Esophagus squamous epithelium (tissue), 5 donors: ENCODE results near the gene COL7A1. TPM values are rescaled to one million over a fixed set of nuclear protein-coding genes. Genes with fewer than 3 reads are reported as not detected.

Experiments used
- DNase-seq: peaks from one replicate; lab custom pipeline; 2025; lab: John Stamatoyannopoulos, UW
- H3K27ac ChIP-seq, 4 donors: fragments of 200-600 bp; sonication (generic); one replicate each; pipeline ENCODE4 v1.5.1; 2016 to 2019; ENCODE audit warnings: mild to moderate bottlenecking in 1 of 4
- H3K27me3 ChIP-seq, 4 donors: fragments of 200-600 bp; sonication (generic); 1 replicate in 3 of 4; 2 replicates in 1 of 4; pipeline versions ENCODE4 v1.5.1 to v1.6.0; 2017 to 2021; ENCODE audit warnings: antibody characterized with exemption in 1 of 4
- H3K36me3 ChIP-seq, 3 donors: fragments of 200-600 bp; sonication (generic); one replicate each; pipeline ENCODE4 v1.5.1; 2016 to 2019
- H3K4me1 ChIP-seq, 3 donors: fragments of 200-600 bp; sonication (generic); one replicate each; pipeline ENCODE4 v1.5.1; 2017 to 2019
- H3K4me3 ChIP-seq, 4 donors: fragments of 200-600 bp; sonication (generic); 1 replicate in 3 of 4; 2 replicates in 1 of 4; pipeline ENCODE4 v1.5.1; 2016 to 2019; ENCODE audit warnings: mild to moderate bottlenecking in 2 of 4, moderate library complexity in 1 of 4
- H3K9me3 ChIP-seq, 3 donors: fragments of 200-600 bp; sonication (generic); one replicate each; pipeline ENCODE4 v1.5.1; 2016 to 2019
- POLR2A ChIP-seq, 4 donors: fragments of 450-650 bp; IDR thresholded peaks; one replicate each; pipeline ENCODE4 v1.6.1; 2017; ENCODE audit warnings: antibody characterized with exemption in 4 of 4, mild to moderate bottlenecking in 4 of 4, moderate library complexity in 3 of 4
- WGBS, 2 donors: methylation state at CpG; one replicate each; pipeline ENCODE4 v1.1.5; 2018; 5-methylcytosine and 5-hydroxymethylcytosine counted together
- intact Hi-C: fragments of 100-400 bp; cut with DNase I; formaldehyde crosslinking; loops from one replicate; pipeline ENCODE4 v1.15.0; 2022
- total RNA-seq, 4 donors: library from RNA; depleted of rRNA; stranded (reverse); fragments of >200 nt; gene quantifications; one replicate each; pipeline ENCODE4 v1.1.0, GENCODE V29; 2016
- TF ChIP-seq, protein P1 (sequence below), 6 experiments: fragments of 450-650 bp in 4 of 6; fragments of 200-600 bp in 2 of 6; sonication (generic) in 2 of 6; IDR thresholded peaks; one replicate each; pipeline ENCODE4 v1.5.1; 2016 to 2019; ENCODE audit warnings: antibody characterized with exemption in 6 of 6, mild to moderate bottlenecking in 4 of 6, moderate library complexity in 4 of 6
- donor health status: DM: yes; HTN: yes; CAD: no.

The COL7A1 gene
- total RNA-seq, 4 donors from 2014 or later = 52.8 to 125 (median 69.0) TPM

DNA sequence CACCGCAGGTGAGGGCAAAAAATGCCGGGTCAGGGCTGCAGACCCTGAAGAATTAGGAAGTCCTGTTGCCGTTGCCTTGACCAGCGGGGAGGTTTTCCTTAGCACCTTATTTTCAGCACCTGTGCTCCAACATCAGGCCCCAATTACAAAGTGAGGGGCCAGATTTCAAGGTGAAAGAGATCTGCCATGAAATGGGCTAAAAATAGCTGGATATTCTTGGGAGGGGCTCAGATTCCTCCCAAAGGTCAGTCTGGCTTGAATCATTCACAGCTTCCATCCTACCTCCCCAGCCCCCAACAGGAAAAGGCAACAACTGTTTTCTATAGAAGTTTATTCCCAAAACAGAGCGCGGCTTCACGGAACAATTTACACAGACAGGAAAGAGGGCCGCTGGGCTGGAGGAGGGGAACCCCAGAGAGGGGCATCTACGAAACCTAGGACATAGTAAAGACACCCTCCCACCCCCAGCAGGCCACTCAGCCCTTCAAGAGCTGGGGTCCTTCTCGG lies 41.1 kb upstream of the COL7A1 start:
- peaks cover 15 to 35% (median 19%) of the 10 kb centered on the region in 3 donors for H3K4me1 ChIP-seq
- H3K36me3 ChIP-seq = peaks cover 0 to 25% (median 0%) of the 10 kb centered on the region in 3 donors
- WGBS, 2 donors = 45 to 48% methylated on average over 6 to 10 of the region's 10 CpGs
- H3K27me3 ChIP-seq = no peaks in the 10 kb centered on the region
- TF ChIP-seq, protein P1, sequence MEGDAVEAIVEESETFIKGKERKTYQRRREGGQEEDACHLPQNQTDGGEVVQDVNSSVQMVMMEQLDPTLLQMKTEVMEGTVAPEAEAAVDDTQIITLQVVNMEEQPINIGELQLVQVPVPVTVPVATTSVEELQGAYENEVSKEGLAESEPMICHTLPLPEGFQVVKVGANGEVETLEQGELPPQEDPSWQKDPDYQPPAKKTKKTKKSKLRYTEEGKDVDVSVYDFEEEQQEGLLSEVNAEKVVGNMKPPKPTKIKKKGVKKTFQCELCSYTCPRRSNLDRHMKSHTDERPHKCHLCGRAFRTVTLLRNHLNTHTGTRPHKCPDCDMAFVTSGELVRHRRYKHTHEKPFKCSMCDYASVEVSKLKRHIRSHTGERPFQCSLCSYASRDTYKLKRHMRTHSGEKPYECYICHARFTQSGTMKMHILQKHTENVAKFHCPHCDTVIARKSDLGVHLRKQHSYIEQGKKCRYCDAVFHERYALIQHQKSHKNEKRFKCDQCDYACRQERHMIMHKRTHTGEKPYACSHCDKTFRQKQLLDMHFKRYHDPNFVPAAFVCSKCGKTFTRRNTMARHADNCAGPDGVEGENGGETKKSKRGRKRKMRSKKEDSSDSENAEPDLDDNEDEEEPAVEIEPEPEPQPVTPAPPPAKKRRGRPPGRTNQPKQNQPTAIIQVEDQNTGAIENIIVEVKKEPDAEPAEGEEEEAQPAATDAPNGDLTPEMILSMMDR (IDR thresholded peaks at IDR 0.05) = no peak
- TF ChIP-seq POLR2A (IDR thresholded peaks at IDR 0.05) = no peak
- peak overlapping the region; percentile 66 to 96 (median 90) for H3K4me3 ChIP-seq
- no peaks in the 10 kb centered on the region for H3K9me3 ChIP-seq
- intact Hi-C loops = no loop called here
- H3K27ac ChIP-seq = peak overlapping the region; percentile 56 to 88 (median 86)
- no peak for DNase-seq

DNA sequence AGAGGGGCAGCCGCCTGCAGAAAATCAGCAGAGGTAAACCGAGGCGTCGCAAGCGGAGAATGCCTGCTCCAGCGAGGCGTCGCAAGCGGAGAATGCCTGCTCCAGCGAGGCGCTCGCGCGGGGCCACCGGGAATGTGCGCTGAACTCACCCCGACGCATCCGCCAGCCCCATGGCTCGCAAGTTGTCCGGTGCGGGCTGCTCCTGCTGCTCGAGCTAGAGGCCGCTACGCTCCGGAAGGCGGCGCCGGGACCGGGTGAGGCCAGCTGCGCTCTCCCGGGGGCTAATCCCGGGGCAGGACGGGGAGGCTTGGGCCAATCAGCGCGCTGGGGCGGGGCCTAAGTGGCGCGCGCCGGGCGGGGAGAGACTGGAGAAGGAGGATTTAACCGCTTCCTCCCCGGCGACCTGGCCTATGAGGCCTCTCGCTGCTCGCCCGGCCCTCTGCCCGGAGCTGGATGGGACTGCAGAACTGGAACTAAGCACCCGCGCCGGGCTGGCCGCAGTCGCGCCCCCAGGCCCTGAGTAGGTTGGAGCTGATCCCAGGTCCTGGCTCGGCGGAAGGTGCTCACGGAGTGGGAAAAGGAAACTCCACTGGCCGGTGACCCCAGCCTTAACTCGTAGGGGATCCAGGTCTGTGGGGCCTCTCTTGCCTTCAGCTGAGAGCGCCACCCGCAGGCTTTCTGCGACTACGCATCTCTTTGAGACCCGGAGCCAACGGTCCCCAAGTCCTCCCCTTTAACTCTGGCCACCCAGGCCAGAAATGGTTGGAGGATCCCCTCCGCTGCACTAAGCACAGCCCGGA lies 40.3 kb upstream of the COL7A1 start, which contains the start of gene SLC26A6:
Gene SLC26A6 (minus strand): TSS at position 240 of the 800 bp plus-strand sequence. CDS start 68 bp downstream, at position 172.
- peak within 1 kb of the TSS; percentile 66 to 96 (median 90) for H3K4me3 ChIP-seq
- intact Hi-C loops = no loop called here
- peak; percentile 78 for DNase-seq
- whole genome bisulfite sequencing, 2 donors = 0 to 1% methylated on average over 1 to 14 of the region's 68 CpGs
- no peaks in the 10 kb centered on the region for H3K27me3 ChIP-seq
- H3K4me1 ChIP-seq = peaks cover 15 to 35% (median 19%) of the 10 kb centered on the region in 3 donors
- peaks cover 0 to 33% (median 0%) of the 10 kb centered on the region in 3 donors for H3K36me3 ChIP-seq
- TF ChIP-seq POLR2A (IDR thresholded peaks at IDR 0.05) = peak in 3 of 4 donors; percentile 16 to 58 (median 25)
- TF ChIP-seq, protein P1 (IDR thresholded peaks at IDR 0.05) = peak in 5 of 6 experiments; percentile 27 to 51 (median 36)
- H3K27ac ChIP-seq = peak within 1 kb of the TSS; percentile 56 to 88 (median 86)
- no peaks in the 10 kb centered on the region for H3K9me3 ChIP-seq

DNA sequence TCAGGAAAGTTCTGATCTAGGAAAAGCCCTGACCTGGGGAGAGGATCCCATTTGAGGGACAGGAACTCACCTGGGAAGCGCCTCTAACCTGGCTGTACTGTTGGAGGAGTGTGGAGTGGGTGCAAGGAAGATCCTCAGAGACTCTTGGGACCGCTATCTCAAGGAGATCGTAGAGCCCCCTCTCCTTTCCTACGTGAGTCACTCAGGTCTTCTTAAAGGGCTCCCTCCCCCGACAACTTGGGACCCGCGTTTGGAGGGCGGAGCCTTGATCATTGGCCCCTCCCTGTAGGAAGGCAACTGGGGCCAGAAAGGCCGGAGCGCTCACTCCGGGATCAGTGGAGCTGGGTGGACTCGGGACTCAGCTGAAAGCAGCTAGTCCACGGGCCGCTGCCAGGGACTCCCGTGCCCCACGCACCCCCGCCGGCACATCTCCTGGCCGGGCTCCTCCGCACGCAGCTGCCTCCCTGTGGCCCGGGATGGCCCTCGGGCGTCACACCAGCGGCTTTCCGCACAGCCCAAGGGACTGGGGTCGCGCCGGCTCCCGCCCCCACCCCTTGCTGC lies 39.6 kb upstream of the COL7A1 start:
- intact Hi-C loops = no loop called here
- peak overlapping the region; percentile 66 to 96 (median 90) for H3K4me3 ChIP-seq
- no peaks in the 10 kb centered on the region for H3K9me3 ChIP-seq
- no peak for DNase-seq
- peaks cover 0 to 40% (median 0%) of the 10 kb centered on the region in 3 donors for H3K36me3 ChIP-seq
- no peaks in the 10 kb centered on the region for H3K27me3 ChIP-seq
- H3K4me1 ChIP-seq = peaks cover 15 to 35% (median 19%) of the 10 kb centered on the region in 3 donors
- H3K27ac ChIP-seq = peak overlapping the region; percentile 56 to 88 (median 86)
- WGBS, 2 donors = 0 to 20% methylated on average over 4 of the region's 30 CpGs
- TF ChIP-seq POLR2A (IDR thresholded peaks at IDR 0.05) = no peak
- TF ChIP-seq, protein P1 (IDR thresholded peaks at IDR 0.05) = peak in 1 of 6 experiments; percentile 14

DNA sequence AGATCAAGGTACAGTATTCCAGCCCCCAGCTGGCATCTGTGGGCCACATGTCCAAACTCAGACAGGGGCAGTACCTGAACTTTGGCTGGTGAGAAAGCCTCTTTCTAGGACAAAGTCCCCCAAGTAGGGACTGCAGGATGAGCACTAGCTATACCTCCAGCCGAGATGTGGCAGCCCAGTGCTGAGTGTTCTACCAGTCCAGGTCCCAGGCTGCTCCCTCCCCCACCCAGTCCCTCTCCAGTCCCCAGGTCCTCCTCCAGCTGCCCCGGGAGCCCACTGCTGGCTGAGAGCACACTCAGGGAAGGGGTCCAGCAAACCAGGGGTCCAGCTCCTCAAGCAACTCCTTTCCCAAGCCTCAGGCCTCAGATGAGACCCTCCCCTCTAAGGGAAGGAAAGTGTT lies 38.6 kb upstream of the COL7A1 start:
- Histone ChIP-seq H3K27ac (no peak overlapping the region), H3K36me3 (peaks cover 0 to 48% (median 0%) of the 10 kb centered on the region in 3 donors), H3K27me3 (no peaks in the 10 kb centered on the region), H3K9me3 (no peaks in the 10 kb centered on the region), H3K4me1 (peaks cover 15 to 35% (median 19%) of the 10 kb centered on the region in 3 donors), H3K4me3 (no peak overlapping the region)
- WGBS, 2 donors = 100% methylated on average over 1 of the region's 2 CpGs; no CpG with 5 or more reads in 1 of the 2 donors
- DNase-seq = no peak
- intact Hi-C loops = no loop called here
- TF ChIP-seq, protein P1 (IDR thresholded peaks at IDR 0.05) = no peak
- TF ChIP-seq POLR2A (IDR thresholded peaks at IDR 0.05) = no peak
